Endothelial cell of umbilical vein (primary cell): Measurements from ENCODE around the gene KIF26A. TPM values are rescaled to one million over a fixed set of nuclear protein-coding genes. Genes with fewer than 3 reads are reported as not detected.

Source experiments
- BruUV-seq: library from RNA; stranded (reverse); fragments of 400-500 nt; replicated peaks from 2 replicates; lab custom pipeline; 2021; lab: Mats Ljungman, UMichigan
- CTCF ChIA-PET: fragments of 300-600, 350-600 bp; sonication (Branson Sonifier 250); formaldehyde crosslinking; loops from one replicate; lab custom pipeline; 2021; ENCODE audit warnings: antibody characterized with exemption, inconsistent platforms; lab: Charles Lee
- POLR2A ChIA-PET: fragments of 300-600, 350-600 bp; sonication (Branson Sonifier 250); formaldehyde crosslinking; loops from one replicate; lab custom pipeline; 2021; ENCODE audit warnings: antibody characterized with exemption, inconsistent platforms; lab: Charles Lee
- DNase-seq: peaks from one replicate; pipeline ENCODE4 v3.0.0-alpha.2; 2011; ENCODE audit warnings: low read depth, low spot score
- FAIRE-seq: peaks from 2 replicates; lab custom pipeline; 2011; peaks lifted over from hg19 to GRCh38; lab: Jason Lieb, UNC
- H2AFZ ChIP-seq: 2 replicates; pipeline ENCODE4 v1.6.0; 2012; ENCODE audit warnings: low read depth, low read length, control low read depth, inconsistent platforms
- H3K27ac ChIP-seq: 2 replicates; pipeline ENCODE4 v1.5.1; 2011; ENCODE audit warnings: low read depth, mild to moderate bottlenecking, control low read depth, low read length, moderate library complexity; ENCODE audit not compliant: insufficient read depth
- H3K27me3 ChIP-seq, 2 experiments: 2 replicates each; pipeline versions ENCODE4 v1.6.0 to v1.6.1; 2011; ENCODE audit warnings: low read length in 2 of 2, mixed read lengths in 1 of 2; ENCODE audit not compliant: control insufficient read depth in 2 of 2, insufficient read depth in 2 of 2
- H3K36me3 ChIP-seq, 2 experiments: 2 replicates in 1 of 2; 3 replicates in 1 of 2; pipeline ENCODE4 v1.5.1; 2011; ENCODE audit warnings: low read length in 2 of 2, mild to moderate bottlenecking in 1 of 2, moderate library complexity in 1 of 2; ENCODE audit not compliant: control insufficient read depth in 2 of 2, insufficient read depth in 2 of 2; ENCODE audit errors: extremely low read depth in 1 of 2
- H3K4me1 ChIP-seq: 3 replicates; pipeline ENCODE4 v1.5.1; 2011; ENCODE audit warnings: mild to moderate bottlenecking, low read length; ENCODE audit not compliant: control insufficient read depth, insufficient read depth; ENCODE audit errors: extremely low read depth
- H3K4me2 ChIP-seq: 2 replicates; pipeline ENCODE4 v1.6.1; 2011; ENCODE audit warnings: low read length, control low read depth, mixed read lengths; ENCODE audit not compliant: insufficient read depth
- H3K4me3 ChIP-seq, 3 experiments: fragments of 200-600 bp in 1 of 3; sonication (generic), shearing (Covaris generic) in 1 of 3; replicated peaks in 1 of 3; 2 replicates each; pipeline ENCODE4 v1.5.1; 2011 to 2016; ENCODE audit warnings: control low read depth in 3 of 3, low read length in 3 of 3, mild to moderate bottlenecking in 2 of 3, inconsistent platforms in 1 of 3, low read depth in 1 of 3, moderate library complexity in 1 of 3; ENCODE audit not compliant: insufficient read depth in 1 of 3
- H3K79me2 ChIP-seq: 2 replicates; pipeline ENCODE4 v1.6.0; 2012; ENCODE audit warnings: low read length, inconsistent platforms; ENCODE audit not compliant: control insufficient read depth, insufficient read depth
- H3K9ac ChIP-seq: replicated peaks from 2 replicates; pipeline ENCODE3; 2011; ENCODE audit warnings: low read length, control low read depth; ENCODE audit not compliant: insufficient read depth; ENCODE audit errors: extremely low read depth
- H3K9me1 ChIP-seq: replicated peaks from 3 replicates; pipeline ENCODE4 v1.6.0; 2011; ENCODE audit warnings: mild to moderate bottlenecking, low read length; ENCODE audit not compliant: control insufficient read depth, insufficient read depth; ENCODE audit errors: extremely low read depth
- H3K9me3 ChIP-seq: replicated peaks from 2 replicates; pipeline ENCODE4 v1.5.1; 2012; ENCODE audit warnings: low read length, inconsistent platforms; ENCODE audit not compliant: control insufficient read depth, insufficient read depth
- H4K20me1 ChIP-seq: replicated peaks from 2 replicates; pipeline ENCODE3; 2011; ENCODE audit warnings: mild to moderate bottlenecking, low read length; ENCODE audit not compliant: control insufficient read depth, insufficient read depth; ENCODE audit errors: extremely low read depth
- CTCF ChIP-seq, 2 donors: IDR thresholded peaks; 1 replicate in 1 of 2; 2 replicates in 1 of 2; pipeline ENCODE4 v1.5.1; 2011; ENCODE audit warnings: low read length in 2 of 2, mild to moderate bottlenecking in 2 of 2, moderate library complexity in 2 of 2, control low read depth in 1 of 2, inconsistent platforms in 1 of 2, low read depth in 1 of 2; ENCODE audit not compliant: insufficient read depth in 1 of 2; ENCODE audit errors: extremely low read depth in 1 of 2
- EZH2 ChIP-seq: IDR thresholded peaks from 2 replicates; pipeline ENCODE4 v1.6.1; 2012; ENCODE audit warnings: borderline replicate concordance, low read depth, mild to moderate bottlenecking, moderate library complexity, low read length, inconsistent platforms; ENCODE audit not compliant: severe bottlenecking
- JUN ChIP-seq: IDR thresholded peaks from 2 replicates; pipeline ENCODE4 v1.6.1; 2011; ENCODE audit warnings: borderline replicate concordance, low read depth; ENCODE audit not compliant: insufficient read length, insufficient read depth
- MAX ChIP-seq: IDR thresholded peaks from 2 replicates; pipeline ENCODE4 v1.6.1; 2011; ENCODE audit not compliant: insufficient read depth, insufficient read length
- POLR2A ChIP-seq: IDR thresholded peaks from 2 replicates; pipeline ENCODE4 v1.6.1; 2012; ENCODE audit warnings: low read depth, mild to moderate bottlenecking, control low read depth, low read length
- dilution Hi-C: fragments of 300-500 bp; cut with MboI; formaldehyde crosslinking; loops from one replicate; pipeline ENCODE4 v1.15.0; 2019; ENCODE audit warnings: low sequenced_read_pairs; ENCODE audit not compliant: extremely low pct_ligation_motif_present
- intact Hi-C: fragments of 100-400 bp; cut with micrococcal nuclease; formaldehyde crosslinking; loops from one replicate; pipeline ENCODE4 v1.10.0; 2022
- polyA plus RNA-seq, 4 experiments: library from polyadenylated mRNA; depleted of rRNA in 3 of 4; stranded (reverse) in 3 of 4; unstranded in 1 of 4; fragments of >200 nt; gene quantifications; 2 replicates each; pipeline versions ENCODE4 v1.2.1 to v1.2.3, GENCODE V29; 2011 to 2012; ENCODE audit warnings: missing spikeins in 1 of 4
- total RNA-seq: library from RNA; stranded (reverse); gene quantifications from 2 replicates; pipeline ENCODE4 v1.2.3, GENCODE V29; 2021

The KIF26A gene
- total and polyA plus RNA-seq, 2 donors (not counting 3 experiments of a cell fraction or from before 2014, with no cell fraction given) = 3.6 to 10.7 TPM

GRCh38 chr14:104116288-104116755, 22.1 kb upstream of the KIF26A start:
- H3K9me1 ChIP-seq = no peaks in the 10 kb centered on the region
- dilution Hi-C loops = no loop called here
- no peak for DNase-seq
- H3K4me1 ChIP-seq = no peaks in the 10 kb centered on the region
- no peaks in the 10 kb centered on the region for H3K9me3 ChIP-seq
- intact Hi-C loops = no loop called here
- POLR2A ChIA-PET = no interaction called here
- H3K36me3 ChIP-seq = no peaks in the 10 kb centered on the region
- peaks cover 28% of the 10 kb centered on the region in 2 experiments for H3K27me3 ChIP-seq
- FAIRE-seq = no peak
- no peak overlapping the region for H2AFZ ChIP-seq
- peak overlapping the region in 1 of 3 experiments; percentile 3 for H3K4me3 ChIP-seq
- H3K9ac ChIP-seq = no peak overlapping the region
- no peaks in the 10 kb centered on the region for H4K20me1 ChIP-seq
- no TSS peak for BruUV-seq
- no peak overlapping the region for H3K27ac ChIP-seq
- TF ChIP-seq POLR2A = no peak
- TF ChIP-seq MAX = no peak
- TF ChIP-seq EZH2 = no peak
- no peak for TF ChIP-seq CTCF (IDR thresholded peaks at IDR 0.05; ENCODE audit: extremely low read depth in 1 of 2, insufficient read depth in 1 of 2, low read depth in 1 of 2, low read length in 2 of 2)
- CTCF ChIA-PET = no interaction called here
- no peak overlapping the region for H3K4me2 ChIP-seq
- no peaks in the 10 kb centered on the region for H3K79me2 ChIP-seq

GRCh38 chr14:104116756-104117340, 21.5 kb upstream of the KIF26A start:
- peak overlapping the region in 1 of 3 experiments; percentile 3 for H3K4me3 ChIP-seq
- H3K9me3 ChIP-seq = no peaks in the 10 kb centered on the region
- no peak overlapping the region for H3K9ac ChIP-seq
- H3K9me1 ChIP-seq = no peaks in the 10 kb centered on the region
- peaks cover 28% of the 10 kb centered on the region in 2 experiments for H3K27me3 ChIP-seq
- no peak overlapping the region for H2AFZ ChIP-seq
- POLR2A ChIA-PET = no interaction called here
- TF ChIP-seq EZH2 (peak; percentile 62), JUN (no peak)
- CTCF ChIA-PET = no interaction called here
- no peaks in the 10 kb centered on the region for H3K36me3 ChIP-seq
- H4K20me1 ChIP-seq = no peaks in the 10 kb centered on the region
- DNase-seq = no peak
- no peaks in the 10 kb centered on the region for H3K79me2 ChIP-seq
- H3K4me1 ChIP-seq = no peaks in the 10 kb centered on the region
- dilution Hi-C loops = no loop called here
- H3K4me2 ChIP-seq = no peak overlapping the region
- H3K27ac ChIP-seq = no peak overlapping the region
- intact Hi-C loops = no loop called here
- BruUV-seq = no TSS peak
- FAIRE-seq = no peak
